CD1c-positive myeloid dendritic cell (primary cell): Measurements from ENCODE around the gene PTPN9.

ENCODE experiments used
- DNase-seq: peaks from one replicate; pipeline ENCODE4 v3.0.0-alpha.2; 2016; ENCODE audit errors: extremely low spot score

PTPN9 gene

GRCh38 chr15:75416584-75416983 is 162.5 kb downstream of the PTPN9 start:
- no peak for DNase-seq
